GM21526 (cell line): ENCODE data around the gene SNTG2.
"Not testable (repeated sequence)": the region's sequence is repeated elsewhere in the genome, so short reads cannot be mapped to it uniquely, and the experiment has no call there.

Source experiments
- ATAC-seq: cut with Tn5 transposase; IDR thresholded peaks from one replicate; pipeline ENCODE4 v1.9.1; 2021; ENCODE audit warnings: moderate library complexity; ENCODE audit not compliant: unreplicated experiment, low FRiP score

Gene SNTG2

DNA sequence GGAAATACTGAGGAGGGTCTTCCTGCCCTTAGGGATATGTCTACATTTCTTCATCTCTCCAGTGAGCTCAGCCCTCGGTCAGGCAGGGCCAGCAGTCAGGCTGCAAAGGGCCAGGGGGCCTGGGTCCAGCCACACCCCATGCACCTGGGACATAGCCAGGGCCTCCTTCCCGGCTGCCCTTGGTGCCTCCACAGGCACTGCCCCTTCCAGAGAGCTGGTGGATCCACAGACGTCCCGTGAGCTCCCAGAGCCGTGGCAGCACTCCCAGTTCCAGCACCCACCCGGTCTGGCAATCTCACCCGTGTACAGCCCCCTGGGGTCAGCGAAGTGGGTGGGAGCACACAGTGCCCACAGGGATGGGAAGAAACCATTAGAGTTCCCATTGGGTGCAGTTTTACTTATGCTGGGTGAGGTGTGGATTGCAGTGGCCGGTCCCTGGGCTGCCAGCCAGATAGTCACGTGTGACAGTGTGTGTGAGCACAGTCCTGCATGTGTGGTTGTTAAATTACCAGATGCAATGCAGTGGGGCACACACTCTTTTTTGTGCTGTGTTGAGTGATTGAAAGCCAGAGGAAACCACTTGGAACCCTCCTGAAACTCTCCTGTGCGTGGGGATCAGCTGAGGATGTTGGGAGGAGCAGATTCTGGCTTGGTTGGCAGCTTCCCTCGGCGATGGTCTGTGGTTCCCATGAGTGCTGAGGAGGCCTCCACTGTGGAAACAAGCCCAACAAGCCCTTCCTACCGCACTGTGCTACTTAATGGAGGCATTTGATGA is 131.0 kb downstream of the SNTG2 start:
- ATAC-seq = no peak

DNA sequence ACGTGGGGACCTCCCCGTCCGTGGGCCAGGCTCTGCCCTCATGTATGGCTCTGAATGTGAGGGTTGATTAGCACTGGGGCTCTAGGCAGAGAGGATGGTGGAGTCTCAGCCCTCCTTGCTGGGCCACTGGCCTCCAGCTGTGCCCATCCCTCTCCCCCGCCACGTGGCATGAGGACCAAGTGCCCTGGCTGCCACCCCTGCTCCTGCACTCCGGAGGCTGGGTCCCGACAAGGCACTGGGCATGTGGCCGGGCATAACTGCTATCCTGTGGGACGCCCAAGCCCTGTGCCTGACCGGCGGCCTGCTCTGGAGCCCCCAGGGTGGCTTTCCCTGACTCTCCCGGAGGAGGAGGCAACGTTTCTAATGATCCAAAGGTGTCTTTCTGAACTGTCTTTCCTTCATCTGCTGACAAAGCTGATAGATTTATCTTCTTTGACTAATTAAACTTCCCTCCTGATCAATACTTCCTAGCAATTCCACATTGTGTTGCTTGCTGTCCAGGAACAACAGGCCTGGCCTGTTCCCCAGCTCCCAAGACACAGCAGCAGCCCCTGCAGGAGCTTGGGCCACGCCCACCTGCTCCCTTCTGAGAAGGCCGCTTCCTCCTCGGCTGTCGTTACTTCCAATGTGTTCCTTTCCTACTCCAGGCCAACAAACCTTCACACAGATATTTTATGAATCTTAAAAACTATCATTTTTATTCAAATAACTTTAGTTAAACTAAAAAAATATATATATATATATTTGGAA is 132.0 kb downstream of the SNTG2 start:
- ATAC-seq = no peak

DNA sequence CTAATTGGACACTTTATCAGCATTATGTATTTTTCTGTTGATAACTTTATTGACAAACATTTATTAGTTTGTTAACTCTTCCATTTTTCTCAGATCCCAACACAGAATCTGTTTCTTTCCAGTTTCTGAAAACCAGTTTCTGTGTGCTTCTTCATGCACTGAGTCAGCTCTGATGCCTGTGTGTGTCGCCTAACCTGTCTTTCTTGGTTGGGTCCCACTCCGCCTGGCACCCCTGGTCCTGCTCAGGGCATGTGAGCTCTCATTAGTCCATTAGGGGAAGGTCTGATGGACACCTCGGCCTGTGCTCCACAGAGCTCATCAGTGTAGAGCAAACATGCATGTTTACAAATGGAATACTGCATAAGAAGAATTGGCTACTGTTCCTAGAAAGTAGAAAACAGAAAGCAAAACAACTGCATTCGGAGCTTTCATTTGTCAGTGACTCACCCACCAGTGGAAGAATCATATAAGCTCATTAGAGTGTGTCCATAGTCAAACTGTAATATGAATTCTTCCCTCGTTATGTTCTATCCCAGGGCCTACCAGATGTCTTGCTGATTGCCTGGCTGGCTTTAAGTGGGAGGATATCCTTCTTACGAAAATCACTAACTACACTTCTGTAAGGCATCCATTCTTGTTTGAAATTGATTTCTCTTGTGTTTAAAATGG is 137.7 kb downstream of the SNTG2 start:
- no peak for ATAC-seq

DNA sequence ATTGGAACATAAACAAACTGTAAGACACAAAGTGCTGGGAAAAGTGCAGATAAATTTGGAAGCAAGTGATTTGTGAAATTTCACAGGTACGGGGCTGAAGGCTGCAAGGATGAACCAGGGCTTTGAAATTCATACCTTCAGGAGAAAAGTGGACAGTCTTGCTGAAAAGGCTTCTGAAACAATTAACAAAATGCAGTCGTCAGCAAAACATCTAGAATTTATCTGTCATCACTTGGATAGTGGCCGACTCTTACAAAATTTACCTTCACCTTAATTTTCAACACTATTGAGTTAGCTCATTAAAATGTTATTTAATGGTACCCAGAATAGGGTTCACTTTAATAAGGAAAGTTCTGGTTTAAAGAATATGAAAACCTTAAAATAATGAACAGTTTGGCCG is 138.3 kb downstream of the SNTG2 start:
- ATAC-seq = no peak

DNA sequence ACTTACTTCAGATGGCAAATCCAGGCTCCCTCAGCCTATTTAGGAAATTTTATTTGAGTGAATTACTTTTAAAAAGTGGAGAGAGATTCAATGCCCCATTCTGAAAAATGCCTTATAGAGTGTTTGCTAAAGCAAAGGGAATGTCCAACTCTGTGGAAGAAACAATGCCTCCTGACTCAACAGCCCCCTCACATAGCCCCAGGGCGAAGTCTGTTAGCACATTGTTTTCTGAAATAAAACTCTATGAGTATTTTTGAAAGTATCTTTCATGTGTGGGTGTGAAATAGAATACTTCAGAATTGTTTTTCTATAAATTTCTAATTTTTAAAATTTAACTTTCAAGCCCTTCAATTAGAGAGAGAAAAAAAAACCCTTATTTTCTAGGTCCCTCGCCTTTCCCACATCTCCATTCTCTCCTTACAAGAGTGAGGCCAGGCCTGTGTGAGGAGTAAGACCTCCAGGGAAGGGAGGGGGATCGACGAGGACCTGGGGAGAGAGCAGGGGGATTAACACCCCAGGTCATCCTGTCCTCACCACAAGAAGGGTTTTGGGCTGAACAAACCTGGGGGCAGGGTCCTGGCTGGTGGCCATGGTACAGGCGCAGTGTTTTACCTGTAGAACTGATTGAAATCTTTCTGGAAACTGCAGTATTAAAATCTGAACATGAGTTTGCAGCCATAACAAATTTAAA is 141.4 kb downstream of the SNTG2 start:
- no peak for ATAC-seq

DNA sequence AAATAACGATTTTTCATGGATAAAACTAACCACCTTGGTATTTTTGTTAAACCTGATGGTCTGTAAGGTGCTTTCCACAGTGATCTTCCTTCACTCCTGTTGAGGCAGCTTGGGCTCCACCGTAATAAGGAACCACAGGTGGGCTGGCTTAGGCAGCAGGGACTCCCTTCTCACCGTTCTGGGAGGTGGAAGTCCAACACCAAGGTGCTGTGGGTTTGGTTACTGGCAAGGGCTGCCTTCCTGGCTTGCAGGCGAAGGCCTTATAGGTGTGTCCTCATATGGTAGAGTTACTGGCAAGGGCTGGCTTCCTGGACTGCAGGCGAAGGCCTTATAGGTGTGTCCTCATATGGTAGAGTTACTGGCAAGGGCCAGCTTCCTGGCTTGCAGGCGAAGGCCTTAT is 143.0 kb downstream of the SNTG2 start:
- not testable (repeated sequence) for ATAC-seq

DNA sequence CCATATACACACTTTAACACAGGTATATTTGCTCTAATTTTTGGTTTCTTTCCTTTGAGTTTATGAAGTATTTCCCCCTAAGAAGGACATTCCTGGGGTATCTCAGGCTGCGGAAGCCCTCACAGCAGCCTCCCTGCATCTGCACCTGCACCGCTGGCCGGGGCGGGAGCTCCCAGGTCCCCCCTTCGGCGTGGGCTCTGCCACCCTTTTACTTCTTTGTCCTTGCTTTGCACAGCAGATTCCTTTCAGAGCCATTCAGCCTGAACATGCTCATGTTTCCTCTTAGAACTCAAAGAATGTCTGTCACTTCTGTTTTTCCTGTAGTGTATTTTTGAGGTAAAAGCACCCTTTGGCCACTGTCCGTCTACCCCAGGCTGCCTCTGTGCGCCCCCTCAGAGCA is 146.5 kb downstream of the SNTG2 start:
- no peak for ATAC-seq

DNA sequence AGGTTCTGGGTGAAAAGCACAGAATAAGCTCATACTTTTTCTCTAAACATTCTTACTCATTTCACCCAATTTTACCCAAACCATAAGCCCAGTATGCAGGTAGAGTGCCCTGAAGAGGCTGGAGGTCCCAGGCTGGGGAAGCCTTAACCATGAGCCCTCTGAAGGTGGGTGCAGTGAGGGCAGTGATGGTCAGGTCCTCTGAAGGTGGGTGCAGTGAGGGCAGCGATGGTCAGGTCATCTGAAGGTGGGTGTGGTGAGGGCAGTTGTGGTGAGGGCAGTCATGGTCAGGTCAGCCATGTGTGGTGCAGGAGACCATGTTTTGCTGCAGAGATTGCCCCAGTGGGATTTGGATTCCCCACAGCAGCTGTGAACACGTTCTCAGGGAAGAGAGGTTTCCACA is 148.8 kb downstream of the SNTG2 start:
- ATAC-seq = no peak

DNA sequence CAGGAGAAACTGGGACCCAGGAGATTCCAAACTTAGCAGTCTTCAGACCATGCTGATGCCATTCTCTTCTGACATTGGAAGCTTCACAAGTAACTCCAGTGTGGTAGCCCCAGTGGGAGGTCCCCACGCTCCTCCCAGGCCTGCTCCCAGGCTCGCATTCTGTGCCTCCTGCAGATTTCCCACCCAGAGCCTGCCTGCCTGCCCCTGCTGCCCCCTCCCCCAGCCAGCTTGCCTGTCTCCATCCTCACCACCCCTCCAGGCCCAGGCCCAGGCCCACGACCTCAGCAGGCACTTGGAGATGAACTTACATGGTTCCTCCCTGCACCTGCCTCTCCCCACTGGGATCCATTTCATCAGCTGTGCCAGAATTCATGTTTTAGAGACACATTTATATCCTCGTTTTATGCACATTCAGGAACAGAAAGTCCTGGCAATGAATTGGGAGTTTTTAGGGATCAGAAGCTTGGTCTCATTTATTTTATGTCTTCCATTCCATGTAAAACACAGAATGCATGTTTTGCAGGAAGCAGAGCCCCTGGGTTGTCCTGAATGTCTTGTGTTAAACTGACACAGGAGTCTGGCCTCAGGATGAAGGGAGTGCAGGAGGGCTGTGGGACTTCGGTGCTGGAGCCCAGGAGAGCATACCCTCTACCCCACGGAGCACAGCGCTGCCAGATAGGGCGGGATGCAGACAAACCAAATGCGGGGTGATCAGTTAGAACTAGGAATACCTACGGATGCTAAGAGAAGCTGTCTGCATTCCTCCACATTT is 150.5 kb downstream of the SNTG2 start:
- no peak for ATAC-seq

DNA sequence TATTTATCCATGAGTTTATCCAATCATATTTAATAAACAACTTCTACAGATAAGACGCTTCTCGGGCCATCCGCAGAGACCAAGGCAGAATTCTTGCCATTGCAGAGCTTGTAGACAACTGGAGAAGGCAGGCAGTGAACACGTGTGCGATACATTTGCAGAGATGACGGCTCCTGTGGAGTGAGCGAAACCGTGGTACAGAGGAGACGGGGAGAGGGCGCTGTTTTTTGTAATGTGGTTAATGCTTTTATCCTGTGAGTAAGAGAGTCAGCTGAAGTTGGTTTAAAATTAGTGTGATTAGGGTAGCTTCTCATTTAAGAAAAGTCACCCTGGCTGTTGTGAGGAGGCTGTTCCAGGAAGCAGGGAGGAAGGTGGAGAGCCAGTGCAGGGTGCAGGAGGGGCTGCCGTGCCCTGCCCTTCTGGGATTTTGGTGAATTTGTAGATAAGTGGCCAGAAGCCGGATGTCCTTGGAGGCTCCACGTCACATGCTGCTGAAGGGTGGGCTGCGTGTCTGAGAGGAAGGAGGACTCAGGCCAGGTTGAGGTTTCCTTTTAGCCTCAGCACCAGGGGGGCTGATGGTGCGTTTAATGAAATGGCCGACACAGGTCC is 151.4 kb downstream of the SNTG2 start:
- no peak for ATAC-seq

DNA sequence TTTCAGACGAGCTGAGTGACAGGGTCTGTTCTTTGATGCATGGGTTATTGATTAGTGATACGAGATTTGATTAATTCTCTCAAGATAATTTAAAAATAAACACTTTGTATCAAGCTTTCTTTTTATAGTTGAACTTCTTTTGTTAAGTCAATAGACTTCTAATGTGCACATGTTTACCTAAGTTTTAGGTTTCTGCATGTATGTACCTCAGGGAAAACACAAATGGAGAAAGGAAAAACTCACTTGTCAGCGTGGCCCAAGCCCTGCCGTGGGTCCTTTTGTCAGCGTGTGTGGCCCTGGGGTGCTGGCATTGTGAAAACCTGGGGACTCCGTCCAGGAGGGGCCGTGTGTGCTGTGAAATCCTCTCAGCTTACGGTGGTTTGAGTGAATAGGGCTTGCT is 153.7 kb downstream of the SNTG2 start:
- no peak for ATAC-seq

DNA sequence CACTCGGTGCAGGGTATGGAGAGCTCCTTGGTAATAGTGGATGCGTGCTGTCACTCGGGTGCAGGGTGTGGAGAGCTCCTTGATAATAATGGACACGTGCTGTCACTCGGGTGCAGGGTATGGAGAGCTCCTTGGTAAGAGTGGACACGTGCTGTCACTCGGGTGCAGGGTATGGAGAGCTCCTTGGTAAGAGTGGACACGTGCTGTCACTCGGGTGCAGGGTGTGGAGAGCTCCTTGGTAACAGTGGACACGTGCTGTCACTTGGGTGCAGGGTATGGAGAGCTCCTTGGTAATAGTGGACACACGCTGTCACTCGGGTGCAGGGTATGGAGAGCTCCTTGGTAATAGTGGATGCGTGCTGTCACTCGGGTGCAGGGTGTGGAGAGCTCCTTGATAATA is 155.7 kb downstream of the SNTG2 start:
- not testable (repeated sequence) for ATAC-seq

DNA sequence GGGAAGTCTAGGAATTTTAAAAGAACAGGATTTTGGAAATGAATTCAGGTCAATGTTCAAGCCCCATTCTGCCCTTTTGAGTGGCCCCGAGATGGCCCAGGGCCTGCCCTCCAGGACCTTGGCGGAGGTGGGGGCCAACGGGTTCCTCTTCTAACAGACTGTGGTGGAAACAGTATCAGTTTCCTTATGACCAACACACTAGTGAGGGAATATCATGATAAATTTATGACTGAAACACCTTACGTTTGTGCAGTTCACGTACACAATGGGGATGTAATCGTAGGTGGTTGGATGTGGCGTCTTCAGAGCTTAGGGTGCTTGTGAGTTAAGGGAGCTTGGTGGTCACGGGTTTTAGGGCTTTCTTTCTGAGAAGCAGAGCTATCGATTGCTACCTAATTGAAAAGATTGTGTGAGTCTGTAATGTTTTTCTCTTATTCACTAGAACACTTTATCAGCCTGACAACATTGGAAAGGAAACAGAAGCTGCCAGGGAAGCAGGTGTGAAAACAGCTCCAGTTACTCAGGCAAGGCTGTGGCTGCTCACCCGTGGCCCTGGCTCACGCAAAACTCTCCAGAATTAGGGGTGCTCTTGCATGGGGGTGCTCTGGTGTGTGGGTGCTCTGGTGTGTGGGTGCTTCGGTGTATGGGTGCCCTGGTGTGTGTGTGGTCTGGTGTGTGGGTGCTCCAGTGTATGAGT is 165.3 kb downstream of the SNTG2 start:
- no peak for ATAC-seq

DNA sequence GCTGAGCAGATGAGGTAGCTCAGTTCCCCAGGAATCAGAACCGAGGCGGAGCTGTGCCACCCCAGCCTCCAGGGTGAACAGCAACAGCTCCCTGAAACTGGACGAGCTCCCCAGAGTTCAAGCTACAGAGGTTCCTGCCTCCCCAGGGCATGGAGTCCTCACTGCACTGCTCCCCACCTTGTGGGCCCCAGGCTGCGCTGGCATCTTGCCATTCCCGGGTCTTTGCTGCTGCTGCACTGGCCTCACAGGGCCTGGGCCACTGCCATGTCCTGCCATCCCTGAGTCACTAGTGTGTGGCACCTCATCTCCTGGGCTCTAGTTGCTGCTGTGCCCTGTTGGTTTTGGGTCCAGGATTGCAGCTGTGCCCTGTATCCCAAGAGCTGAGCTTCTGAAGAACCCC is 166.9 kb downstream of the SNTG2 start:
- ATAC-seq = no peak

DNA sequence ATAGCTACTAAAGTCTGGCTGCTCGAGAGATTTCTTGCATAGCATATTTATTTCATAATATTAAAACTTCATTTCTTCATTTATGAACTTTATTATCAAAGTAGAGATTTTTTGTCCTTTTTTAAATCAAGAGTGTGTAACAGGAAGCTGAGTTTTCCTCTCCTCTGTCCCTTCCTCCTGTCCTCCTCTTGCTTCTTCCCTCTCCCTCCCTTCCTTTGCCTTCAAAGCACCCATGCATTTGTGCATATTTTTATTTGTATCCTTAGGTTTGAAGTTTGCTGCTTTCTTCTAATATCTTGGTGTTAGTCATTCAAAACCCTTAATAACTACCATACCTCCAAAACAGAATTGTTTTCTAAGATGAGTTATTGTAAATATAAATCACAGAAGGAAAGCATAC is 174.6 kb downstream of the SNTG2 start:
- no peak for ATAC-seq

DNA sequence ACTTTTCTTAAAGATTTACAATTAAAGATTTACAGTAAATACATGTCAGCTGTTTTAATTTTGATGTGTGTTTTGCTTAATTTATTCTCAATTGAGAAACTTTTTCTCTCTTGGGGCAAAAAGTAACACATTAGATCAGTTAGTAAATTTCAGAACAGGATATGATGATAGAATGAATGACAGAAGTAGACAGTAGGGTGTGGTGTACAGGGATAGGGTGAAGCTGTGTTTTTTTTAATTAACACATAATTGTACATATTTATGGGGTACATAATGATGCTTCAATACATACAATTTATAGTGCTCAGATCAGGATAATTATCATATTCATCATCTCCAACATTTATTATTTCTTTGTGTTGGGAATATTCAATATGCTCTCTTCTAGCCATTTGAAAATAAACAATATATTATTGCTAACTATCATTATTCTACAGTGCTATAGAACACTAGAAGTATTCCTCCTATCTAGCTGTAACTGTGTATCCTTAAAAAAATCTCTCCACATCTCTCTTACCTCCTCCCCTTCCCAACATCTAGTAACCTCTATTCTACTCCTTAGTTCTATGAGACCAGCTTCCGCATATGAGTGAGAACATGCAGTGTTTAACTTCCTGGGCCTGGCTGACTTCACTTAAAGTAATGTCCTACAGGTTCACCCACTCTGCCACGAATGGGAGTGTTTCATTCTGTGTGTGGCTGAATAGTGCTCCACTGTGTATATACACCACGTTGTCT is 175.2 kb downstream of the SNTG2 start:
- no peak for ATAC-seq

DNA sequence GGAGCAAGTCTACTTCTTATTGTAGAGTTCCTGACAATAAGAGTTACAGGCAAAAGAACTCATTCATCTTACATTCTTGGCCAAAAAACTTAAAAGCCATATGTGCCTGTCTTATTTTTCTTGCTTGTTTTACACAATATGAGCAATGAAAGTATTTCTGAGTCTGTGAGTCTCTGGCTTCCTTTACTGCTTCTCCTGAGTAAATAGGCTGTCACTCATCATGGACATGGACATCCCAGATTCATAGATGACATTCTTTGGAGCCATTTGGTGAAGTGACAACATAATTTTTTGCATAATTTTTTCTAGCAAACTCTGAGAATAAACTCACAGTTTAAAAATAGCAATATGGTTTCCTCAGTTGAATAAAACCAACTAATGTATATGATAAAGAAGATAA is 179.3 kb downstream of the SNTG2 start:
- no peak for ATAC-seq

DNA sequence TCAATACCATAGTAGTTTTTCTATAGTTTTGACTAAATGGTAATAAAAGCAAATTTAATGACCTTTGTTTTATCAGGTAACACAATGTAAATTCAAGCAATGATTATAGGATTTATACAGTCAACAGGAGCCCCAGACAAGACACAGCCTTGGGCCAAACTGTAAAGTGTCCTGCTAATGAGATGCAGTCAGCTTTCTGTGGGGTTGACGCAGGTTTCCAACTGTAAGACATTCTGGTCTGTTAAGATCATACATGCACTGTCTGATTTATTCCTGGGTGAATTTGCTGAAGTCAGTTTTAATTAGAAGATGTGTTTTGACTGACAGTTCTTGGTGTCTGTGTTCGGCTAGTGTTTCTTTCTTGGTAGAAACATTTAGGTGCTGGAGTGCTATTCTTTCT is 180.3 kb downstream of the SNTG2 start:
- ATAC-seq = no peak
